H9 (cell line): Measurements from ENCODE around the gene EDNRA. TPM values are rescaled to one million over a fixed set of nuclear protein-coding genes. Genes with fewer than 3 reads are reported as not detected.

ENCODE experiments used
- DNase-seq: peaks from one replicate; pipeline ENCODE4 v3.0.0-alpha.2; 2017
- H2AFZ ChIP-seq: one replicate; pipeline ENCODE4 v1.6.1; 2013; ENCODE audit warnings: mild to moderate bottlenecking, low read length, control low read depth, moderate library complexity
- H2AK5ac ChIP-seq: 2 replicates; pipeline ENCODE4 v1.6.1; 2013; ENCODE audit warnings: low read length, control low read depth, mixed read lengths; ENCODE audit not compliant: insufficient read length
- H2BK120ac ChIP-seq: one replicate; pipeline ENCODE4 v1.6.1; 2013; ENCODE audit warnings: low read depth, mild to moderate bottlenecking, low read length, control low read depth, inconsistent platforms; ENCODE audit not compliant: poor library complexity, severe bottlenecking
- H2BK12ac ChIP-seq: 2 replicates; pipeline ENCODE4 v1.6.1; 2013; ENCODE audit warnings: low read length, control low read depth, mixed read lengths, low read depth; ENCODE audit not compliant: insufficient read length
- H2BK15ac ChIP-seq: 2 replicates; pipeline ENCODE4 v1.6.1; 2013; ENCODE audit warnings: low read depth, low read length, control low read depth
- H2BK20ac ChIP-seq: one replicate; pipeline ENCODE4 v1.6.1; 2013; ENCODE audit warnings: low read depth, mild to moderate bottlenecking, low read length, control low read depth, inconsistent platforms; ENCODE audit not compliant: poor library complexity, severe bottlenecking
- H2BK5ac ChIP-seq: 2 replicates; pipeline ENCODE4 v1.6.1; 2013; ENCODE audit warnings: low read length, control low read depth, mixed read lengths; ENCODE audit not compliant: insufficient read length
- H3K14ac ChIP-seq: 2 replicates; pipeline ENCODE4 v1.6.1; 2013; ENCODE audit warnings: low read length, control low read depth; ENCODE audit not compliant: insufficient read depth
- H3K18ac ChIP-seq: 2 replicates; pipeline ENCODE4 v1.6.1; 2013; ENCODE audit warnings: low read depth, mild to moderate bottlenecking, mixed read lengths, low read length, control low read depth; ENCODE audit not compliant: insufficient read length
- H3K23ac ChIP-seq: 2 replicates; pipeline ENCODE4 v1.6.1; 2013; ENCODE audit warnings: low read length, control low read depth, mixed read lengths, low read depth; ENCODE audit not compliant: insufficient read length
- H3K23me2 ChIP-seq: 2 replicates; pipeline ENCODE4 v1.6.1; 2013; ENCODE audit warnings: low read depth, mild to moderate bottlenecking, mixed read lengths, low read length, control low read depth; ENCODE audit not compliant: insufficient read length, poor library complexity, severe bottlenecking
- H3K27ac ChIP-seq: 2 replicates; pipeline ENCODE4 v1.5.1; 2013; ENCODE audit warnings: low read length, control low read depth, mixed read lengths, low read depth; ENCODE audit not compliant: insufficient read length
- H3K27me3 ChIP-seq: 2 replicates; pipeline ENCODE4 v1.6.1; 2013; ENCODE audit warnings: low read length, control low read depth, inconsistent platforms; ENCODE audit not compliant: insufficient read depth
- H3K4ac ChIP-seq: 2 replicates; pipeline ENCODE4 v1.6.1; 2013; ENCODE audit warnings: low read depth, mild to moderate bottlenecking, control low read depth, inconsistent platforms, low read length, moderate library complexity
- H3K4me1 ChIP-seq: 2 replicates; pipeline ENCODE4 v1.6.1; 2013; ENCODE audit warnings: low read length, control low read depth, inconsistent platforms; ENCODE audit not compliant: insufficient read depth
- H3K4me2 ChIP-seq: 2 replicates; pipeline ENCODE4 v1.6.1; 2013; ENCODE audit warnings: low read length, control low read depth, mixed read lengths; ENCODE audit not compliant: insufficient read length, insufficient read depth
- H3K56ac ChIP-seq: 2 replicates; pipeline ENCODE4 v1.6.1; 2013; ENCODE audit warnings: low read depth, mild to moderate bottlenecking, mixed read lengths, low read length, control low read depth; ENCODE audit not compliant: insufficient read length
- H3K79me1 ChIP-seq: 2 replicates; pipeline ENCODE4 v1.6.1; 2013; ENCODE audit warnings: low read depth, mild to moderate bottlenecking, moderate library complexity, low read length, control low read depth, inconsistent platforms; ENCODE audit not compliant: insufficient read depth, poor library complexity, severe bottlenecking
- H3K79me2 ChIP-seq: 2 replicates; pipeline ENCODE4 v1.6.1; 2013; ENCODE audit warnings: low read length, control low read depth, inconsistent platforms; ENCODE audit not compliant: insufficient read depth
- H3K9ac ChIP-seq: 2 replicates; pipeline ENCODE4 v1.6.1; 2013; ENCODE audit warnings: low read length, control low read depth, mixed read lengths; ENCODE audit not compliant: insufficient read length; ENCODE audit errors: extremely low read depth
- H3K9me3 ChIP-seq: one replicate; pipeline ENCODE4 v1.6.1; 2013; ENCODE audit warnings: low read depth, low read length, inconsistent platforms; ENCODE audit not compliant: control insufficient read depth
- H3T11ph ChIP-seq: one replicate; pipeline ENCODE4 v1.6.1; 2013; ENCODE audit warnings: mild to moderate bottlenecking, low read length, control low read depth, inconsistent platforms
- H4K20me1 ChIP-seq: one replicate; pipeline ENCODE4 v1.6.1; 2013; ENCODE audit not compliant: control insufficient read depth, insufficient read length, insufficient read depth
- H4K5ac ChIP-seq: 2 replicates; pipeline ENCODE4 v1.6.1; 2013; ENCODE audit warnings: low read depth, mild to moderate bottlenecking, mixed read lengths, low read length, control low read depth; ENCODE audit not compliant: insufficient read length
- H4K8ac ChIP-seq: replicated peaks from 2 replicates; pipeline ENCODE4 v1.6.1; 2013; ENCODE audit warnings: low read length, control low read depth, mixed read lengths, low read depth; ENCODE audit not compliant: insufficient read length
- H4K91ac ChIP-seq: 2 replicates; pipeline ENCODE4 v1.6.1; 2013; ENCODE audit warnings: low read depth, mild to moderate bottlenecking, moderate library complexity, mixed read lengths, low read length, control low read depth; ENCODE audit not compliant: insufficient read length
- H3K27ac Mint-ChIP-seq, 3 experiments: 2 replicates in 2 of 3; 3 replicates in 1 of 3; pipeline ENCODE4 v1.8.0; 2020 to 2021; ENCODE audit warnings: mixed read lengths in 3 of 3, mild to moderate bottlenecking in 1 of 3, moderate library complexity in 1 of 3
- H3K27me3 Mint-ChIP-seq: 2 replicates; pipeline ENCODE4 v1.8.0; 2021; ENCODE audit warnings: low read depth, mild to moderate bottlenecking, moderate library complexity, mixed read lengths
- H3K36me3 Mint-ChIP-seq, 3 experiments: 2 replicates in 2 of 3; 3 replicates in 1 of 3; pipeline ENCODE4 v1.8.0; 2020 to 2021; ENCODE audit warnings: low read depth in 3 of 3, mixed read lengths in 3 of 3; ENCODE audit not compliant: insufficient read depth in 1 of 3
- H3K4me1 Mint-ChIP-seq, 2 experiments: 2 replicates each; pipeline ENCODE4 v1.8.0; 2020; ENCODE audit warnings: mixed read lengths in 2 of 2
- H3K4me3 Mint-ChIP-seq, 2 experiments: 2 replicates in 1 of 2; 3 replicates in 1 of 2; pipeline ENCODE4 v1.8.0; 2020 to 2021; ENCODE audit warnings: mild to moderate bottlenecking in 2 of 2, mixed read lengths in 2 of 2, moderate library complexity in 1 of 2
- H3K9me3 Mint-ChIP-seq, 2 experiments: 2 replicates in 1 of 2; 3 replicates in 1 of 2; pipeline ENCODE4 v1.8.0; 2020; ENCODE audit warnings: mild to moderate bottlenecking in 2 of 2, mixed read lengths in 2 of 2, moderate library complexity in 1 of 2
- total RNA-seq: library from RNA; stranded (reverse); gene quantifications from 2 replicates; pipeline ENCODE4 v1.2.1, GENCODE V29; 2021
- TF ChIP-seq, protein P1 (sequence below): fragments of 200-600 bp; sonication (generic); conservative IDR thresholded peaks from 3 replicates; pipeline ENCODE4 v1.8.0; 2021; ENCODE audit warnings: antibody characterized with exemption, mild to moderate bottlenecking

The EDNRA gene
- total RNA-seq, 1 experiment from 2014 or later, result 1.6 TPM

DNA sequence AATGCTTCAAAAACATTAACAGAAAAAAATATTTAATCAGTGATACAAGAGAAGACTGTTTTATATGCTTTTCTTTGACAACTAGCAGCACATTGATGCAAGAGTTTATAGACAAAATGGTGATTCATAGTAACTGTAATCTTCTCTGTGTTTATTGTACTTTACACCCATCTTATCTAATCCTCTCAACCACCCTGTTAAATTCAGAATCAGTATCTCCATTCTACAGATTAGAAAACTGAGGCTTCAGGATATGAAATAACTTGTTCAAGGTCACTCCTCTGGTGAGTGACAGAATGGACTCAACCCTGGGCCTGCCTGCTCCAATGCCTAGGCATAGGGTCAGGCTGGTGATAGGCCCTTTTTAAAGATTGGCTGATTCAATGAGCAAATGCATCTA, 110.2 kb downstream of the EDNRA start:
- Histone ChIP-seq H3K23ac (no peak overlapping the region), H2BK120ac (no peak overlapping the region), H2AK5ac (no peak overlapping the region), H3K56ac (no peak overlapping the region), H4K8ac (no peak overlapping the region), H4K91ac (no peak overlapping the region), H3K23me2 (no peaks in the 10 kb centered on the region), H3T11ph (no peak overlapping the region), H3K4me2 (no peak overlapping the region), H4K5ac (no peak overlapping the region), H3K9me3 (no peaks in the 10 kb centered on the region), H3K4ac (no peak overlapping the region), H2BK15ac (no peak overlapping the region), H3K18ac (no peak overlapping the region), H3K27ac (no peak overlapping the region), H2BK20ac (no peak overlapping the region), H3K27me3 (no peaks in the 10 kb centered on the region), H3K79me1 (no peaks in the 10 kb centered on the region), H4K20me1 (no peaks in the 10 kb centered on the region), H3K4me1 (peaks cover 2% of the 10 kb centered on the region), H2BK5ac (no peak overlapping the region), H2BK12ac (no peak overlapping the region), H3K79me2 (no peaks in the 10 kb centered on the region), H3K9ac (no peak overlapping the region), H2AFZ (no peak overlapping the region), H3K14ac (no peak overlapping the region)
- Mint-ChIP-seq H3K27me3 (no peaks in the 10 kb centered on the region; the same call in 1 of the 2 replicates), H3K27ac (no peak overlapping the region; a peak in 1 of 7 replicates), H3K4me1 (peaks cover 0 to 5% of the 10 kb centered on the region in 2 experiments; a peak in 2 of 4 replicates), H3K4me3 (0 out of 5 replicates have a peak overlapping the region, but pooled peaks of 1 of the 2 experiments have one; percentile 32), H3K9me3 (no peaks in the 10 kb centered on the region), H3K36me3 (no peaks in the 10 kb centered on the region)
- TF ChIP-seq, protein P1, sequence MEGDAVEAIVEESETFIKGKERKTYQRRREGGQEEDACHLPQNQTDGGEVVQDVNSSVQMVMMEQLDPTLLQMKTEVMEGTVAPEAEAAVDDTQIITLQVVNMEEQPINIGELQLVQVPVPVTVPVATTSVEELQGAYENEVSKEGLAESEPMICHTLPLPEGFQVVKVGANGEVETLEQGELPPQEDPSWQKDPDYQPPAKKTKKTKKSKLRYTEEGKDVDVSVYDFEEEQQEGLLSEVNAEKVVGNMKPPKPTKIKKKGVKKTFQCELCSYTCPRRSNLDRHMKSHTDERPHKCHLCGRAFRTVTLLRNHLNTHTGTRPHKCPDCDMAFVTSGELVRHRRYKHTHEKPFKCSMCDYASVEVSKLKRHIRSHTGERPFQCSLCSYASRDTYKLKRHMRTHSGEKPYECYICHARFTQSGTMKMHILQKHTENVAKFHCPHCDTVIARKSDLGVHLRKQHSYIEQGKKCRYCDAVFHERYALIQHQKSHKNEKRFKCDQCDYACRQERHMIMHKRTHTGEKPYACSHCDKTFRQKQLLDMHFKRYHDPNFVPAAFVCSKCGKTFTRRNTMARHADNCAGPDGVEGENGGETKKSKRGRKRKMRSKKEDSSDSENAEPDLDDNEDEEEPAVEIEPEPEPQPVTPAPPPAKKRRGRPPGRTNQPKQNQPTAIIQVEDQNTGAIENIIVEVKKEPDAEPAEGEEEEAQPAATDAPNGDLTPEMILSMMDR, result no peak
- no peak for DNase-seq
